NCI-H187 treated with DMSO at 0.1 percent for 48 hours (cell line): ENCODE data around the gene TMEM150B.

Experiments
- DNase-seq: peaks from one replicate; lab custom pipeline; 2025; lab: John Stamatoyannopoulos, UW

Gene TMEM150B

GRCh38 chr19:55354698-55355212, 29.6 kb upstream of the TMEM150B start, which contains the start of gene COX6B2:
COX6B2 (minus strand) TSS chr19:55354719; CDS start chr19:55354521, 198 bp downstream.
- DNase-seq = no peak

- no peak for DNase-seq
Measured at GRCh38 chr19:55353803-55354697, 28.9 kb upstream of the TMEM150B start.

GRCh38 chr19:55353356-55353802, 28.2 kb upstream of the TMEM150B start:
- no peak for DNase-seq

GRCh38 chr19:55352549-55353145, 27.5 kb upstream of the TMEM150B start:
- no peak for DNase-seq

GRCh38 chr19:55352040-55352439, 26.9 kb upstream of the TMEM150B start:
- no peak for DNase-seq

- DNase-seq = no peak
Measured at GRCh38 chr19:55350620-55351315, 25.6 kb upstream of the TMEM150B start.

GRCh38 chr19:55348317-55349034, 23.3 kb upstream of the TMEM150B start:
- DNase-seq = no peak

GRCh38 chr19:55347442-55348009, 22.4 kb upstream of the TMEM150B start:
- DNase-seq = no peak

- no peak for DNase-seq
Measured at GRCh38 chr19:55346725-55347441, 21.7 kb upstream of the TMEM150B start.

- DNase-seq = no peak
Measured at GRCh38 chr19:55345818-55346724, 20.9 kb upstream of the TMEM150B start.

- DNase-seq = no peak
Measured at GRCh38 chr19:55345101-55345817, 20.1 kb upstream of the TMEM150B start.

GRCh38 chr19:55344444-55344843, 19.3 kb upstream of the TMEM150B start:
- DNase-seq = no peak

GRCh38 chr19:55341595-55342531, 16.7 kb upstream of the TMEM150B start:
- DNase-seq = no peak

GRCh38 chr19:55341171-55341588, 16.0 kb upstream of the TMEM150B start:
- peak; percentile 42 for DNase-seq

- no peak for DNase-seq
Measured at GRCh38 chr19:55340784-55341147, 15.6 kb upstream of the TMEM150B start.

GRCh38 chr19:55339889-55340783, 15.0 kb upstream of the TMEM150B start:
- DNase-seq = no peak
